GM19240 (cell line): ENCODE results near the gene DYNC1LI1.
A peak's percentile ranks its signal among the peaks of the same experiment; 100 is the strongest.
"Not testable (repeated sequence)": the region's sequence is repeated elsewhere in the genome, so short reads cannot be mapped to it uniquely, and the experiment has no call there.

Experiments used
- DNase-seq: peaks from one replicate; pipeline ENCODE4 v3.0.0; 2011; ENCODE audit warnings: low spot score; ENCODE audit not compliant: insufficient read length

DYNC1LI1 gene

DNA sequence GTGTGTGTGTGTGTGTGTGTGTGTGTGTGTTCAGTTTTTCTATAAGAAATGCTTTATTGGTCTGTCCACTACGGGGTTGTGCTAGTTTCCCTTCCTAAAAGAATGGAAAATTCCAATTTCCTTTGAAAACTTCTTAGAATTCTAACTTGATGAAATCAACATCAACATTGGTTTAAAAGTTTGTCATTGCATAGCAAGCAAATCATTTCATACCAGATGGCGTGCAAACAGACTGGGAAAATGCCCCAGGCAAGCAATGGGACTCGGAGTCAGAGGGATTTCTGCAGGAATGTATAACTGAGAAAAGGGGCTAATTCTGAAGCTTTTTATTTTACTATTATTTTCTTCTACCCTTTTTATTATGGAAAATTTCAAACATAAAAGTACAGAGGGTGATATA is 13.1 kb upstream of the DYNC1LI1 start:
- no peak for DNase-seq

DNA sequence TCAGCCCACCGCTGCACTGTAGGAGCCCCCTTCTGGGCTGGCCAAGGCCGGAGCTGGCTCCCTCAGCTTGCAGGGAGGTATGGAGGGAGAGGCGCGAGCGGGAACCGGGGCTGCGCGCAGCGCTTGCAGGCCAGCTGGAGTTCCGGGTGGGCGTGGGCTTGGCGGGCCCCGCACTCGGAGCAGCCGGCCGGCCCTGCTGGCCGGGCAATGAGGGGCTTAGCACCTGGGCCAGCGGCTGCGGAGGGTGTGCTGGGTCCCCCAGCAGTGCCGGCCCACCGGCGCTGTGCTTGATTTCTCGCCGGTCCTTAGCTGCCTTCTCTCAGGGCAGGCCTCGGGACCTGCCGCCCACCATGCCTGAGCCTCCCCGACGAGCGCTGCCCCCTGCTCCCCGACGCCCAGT is 8.0 kb upstream of the DYNC1LI1 start:
- not testable (repeated sequence) for DNase-seq

DNA sequence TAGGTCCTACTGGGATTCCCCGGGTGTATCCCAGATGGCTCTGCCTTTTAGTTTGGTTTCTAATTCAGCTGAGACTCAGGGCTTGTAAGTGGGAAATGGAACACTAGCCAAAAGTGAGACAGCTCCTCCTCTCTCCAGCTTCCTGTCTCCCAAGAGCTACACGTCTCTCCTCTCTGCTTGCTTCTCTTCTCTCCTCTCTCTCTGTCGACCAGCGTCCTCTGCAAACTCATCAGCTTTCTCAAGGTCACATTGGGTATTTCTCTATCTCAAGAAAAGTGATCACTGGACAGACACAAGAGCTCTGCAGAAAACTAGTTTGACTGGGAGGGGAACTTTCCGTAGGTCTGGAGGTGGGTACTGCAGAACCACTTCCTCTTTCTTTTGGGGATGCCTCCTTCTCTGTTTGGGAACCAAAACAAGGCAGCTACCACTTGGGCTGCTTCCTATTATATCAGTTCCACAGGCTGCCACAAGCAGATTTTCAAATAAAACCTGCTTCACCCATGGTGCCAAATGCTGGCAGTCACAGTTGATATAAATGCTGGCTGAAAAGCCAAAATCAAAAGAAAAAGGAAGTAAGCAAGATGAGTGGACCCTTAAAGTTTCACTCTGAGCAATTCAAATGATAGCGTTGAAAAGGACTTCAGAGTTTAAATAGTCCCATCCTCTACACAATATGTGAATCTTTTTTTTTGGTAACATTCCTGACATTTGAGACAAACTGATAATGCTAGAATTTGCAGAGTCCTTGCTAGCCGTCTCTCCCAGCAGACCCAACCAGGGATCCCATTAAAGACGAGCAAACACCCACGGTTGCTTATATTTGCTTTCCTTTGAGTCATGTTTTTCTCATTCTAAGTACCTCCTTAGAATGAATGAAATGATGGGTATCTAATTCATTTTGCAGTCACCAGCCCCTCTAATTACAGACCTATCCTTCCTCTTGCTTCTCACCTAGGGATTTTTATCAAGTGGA is 7.2 kb upstream of the DYNC1LI1 start:
- DNase-seq = peak; percentile 41

DNA sequence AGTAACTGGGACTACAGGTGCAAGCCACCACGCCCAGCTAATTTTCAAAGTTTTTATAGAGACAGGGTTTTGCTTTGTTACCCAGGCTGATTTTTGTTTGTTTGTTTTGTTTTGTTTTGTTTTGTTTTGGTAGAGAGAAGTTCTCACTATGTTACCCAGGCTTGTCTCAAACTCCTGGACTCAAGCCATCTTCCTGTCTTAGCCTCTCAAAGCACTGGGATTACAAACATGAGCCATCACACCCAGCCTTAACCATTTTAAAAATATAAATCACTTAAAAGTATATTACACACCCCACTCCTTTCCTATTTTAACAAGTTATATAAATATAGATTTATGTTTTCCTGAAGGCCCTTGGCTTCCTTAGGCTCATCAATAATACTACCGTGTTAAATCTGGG is 6.5 kb upstream of the DYNC1LI1 start:
- no peak for DNase-seq

DNA sequence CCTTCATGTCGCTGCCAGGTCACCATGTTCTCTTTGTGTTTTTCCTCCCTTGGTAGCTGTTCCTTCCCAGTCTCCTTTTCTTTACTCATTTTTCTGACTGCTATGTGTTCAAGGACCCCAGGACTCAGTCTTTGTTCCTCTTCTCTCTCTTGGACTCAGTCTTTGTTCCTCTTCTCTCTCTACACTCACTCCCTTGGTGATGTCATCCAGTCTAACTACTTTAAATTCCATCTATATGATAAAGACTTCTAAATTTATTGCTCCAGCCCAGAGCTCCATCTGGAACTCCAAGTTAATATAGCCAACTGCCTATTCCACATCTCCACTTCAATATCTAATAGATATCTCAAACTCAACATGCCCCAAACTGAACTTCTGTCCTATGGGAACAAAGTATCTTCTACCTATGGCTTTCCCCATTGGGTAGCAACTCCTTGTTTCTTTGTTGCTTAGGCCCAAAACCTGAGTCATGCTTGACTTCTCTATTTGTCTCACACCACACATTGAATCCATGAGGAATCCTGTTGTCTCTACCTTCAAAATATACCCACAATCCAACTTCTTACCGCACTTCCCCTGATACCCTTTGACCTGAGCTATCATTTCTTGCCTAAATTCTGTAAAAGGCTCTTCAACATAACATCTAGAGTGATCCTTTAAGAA is 4.9 kb upstream of the DYNC1LI1 start:
- no peak for DNase-seq

DNA sequence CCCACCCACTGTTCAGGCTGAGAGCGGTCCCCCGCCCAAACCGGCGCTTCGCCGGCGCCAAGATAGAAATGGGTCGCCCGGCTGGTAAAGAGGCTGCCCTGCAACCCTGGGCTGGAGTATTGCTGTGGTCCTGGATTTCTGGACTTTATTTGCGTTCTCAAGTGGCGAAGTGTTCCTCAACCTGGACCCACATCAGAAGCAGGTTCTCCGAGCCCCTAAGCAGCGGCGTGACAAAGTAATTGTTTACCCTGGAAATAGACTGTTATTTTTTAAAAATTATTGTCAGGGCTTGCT is 481 bp upstream of the DYNC1LI1 start:
- no peak for DNase-seq

DNA sequence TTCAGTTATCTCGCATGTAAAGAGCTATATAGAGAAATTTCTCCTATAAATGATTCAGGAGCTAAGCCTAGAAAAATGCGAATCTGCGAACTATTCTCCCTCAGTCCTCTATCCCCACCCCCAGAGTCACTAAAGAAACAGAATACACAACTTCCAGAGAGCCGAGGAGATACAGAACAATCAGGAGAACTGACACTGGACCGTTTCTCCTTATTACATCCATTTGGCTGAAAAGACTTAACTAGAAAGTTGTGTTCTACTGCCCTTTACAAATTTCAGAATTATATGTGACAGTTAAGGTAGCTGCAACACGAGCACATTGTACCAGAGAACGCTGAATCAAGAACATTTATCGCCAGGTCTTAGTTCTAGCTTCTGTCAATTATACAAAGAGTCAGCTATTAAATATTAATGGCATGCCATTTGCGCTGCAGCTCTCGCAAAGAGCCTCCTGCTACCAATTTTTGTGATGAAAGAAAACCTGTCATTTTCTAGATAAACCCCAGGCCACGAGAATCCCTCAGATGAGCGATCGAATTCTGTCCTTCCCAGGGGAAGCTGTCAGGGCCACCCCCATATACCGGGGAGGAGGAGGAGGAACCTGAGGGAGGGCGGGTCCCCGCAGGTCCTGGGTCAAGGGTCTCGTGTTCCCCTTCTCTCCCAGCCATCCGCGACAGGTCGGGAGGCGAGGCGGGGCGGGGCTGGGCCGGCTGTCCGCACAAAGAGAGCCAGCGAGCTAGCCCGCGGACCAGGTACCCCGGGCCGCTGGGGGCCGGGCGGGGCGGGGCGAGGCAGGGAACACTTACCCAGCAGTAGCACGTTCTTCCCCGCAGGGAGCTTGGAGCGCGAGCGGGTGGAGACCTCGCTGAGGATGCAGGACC is 878 bp downstream of the DYNC1LI1 start:
- no peak for DNase-seq

DNA sequence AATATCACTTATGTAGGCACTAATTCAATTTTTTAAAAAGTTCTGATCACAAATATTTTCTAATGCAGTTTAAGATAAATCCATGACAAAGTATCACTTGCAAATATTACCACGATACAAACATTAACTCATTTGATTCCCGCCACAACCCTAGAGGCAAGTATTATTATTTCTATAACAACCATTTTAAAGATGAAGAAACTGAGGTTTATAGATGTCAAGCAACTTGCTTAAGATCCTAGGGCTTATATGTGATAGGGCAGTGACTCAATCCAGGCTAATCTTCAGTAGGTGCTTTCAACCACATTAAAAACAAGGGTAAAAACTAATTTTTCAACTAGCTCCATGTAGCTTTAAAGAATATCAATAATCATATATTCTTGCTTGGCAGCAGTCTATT is 1.7 kb downstream of the DYNC1LI1 start:
- no peak for DNase-seq

DNA sequence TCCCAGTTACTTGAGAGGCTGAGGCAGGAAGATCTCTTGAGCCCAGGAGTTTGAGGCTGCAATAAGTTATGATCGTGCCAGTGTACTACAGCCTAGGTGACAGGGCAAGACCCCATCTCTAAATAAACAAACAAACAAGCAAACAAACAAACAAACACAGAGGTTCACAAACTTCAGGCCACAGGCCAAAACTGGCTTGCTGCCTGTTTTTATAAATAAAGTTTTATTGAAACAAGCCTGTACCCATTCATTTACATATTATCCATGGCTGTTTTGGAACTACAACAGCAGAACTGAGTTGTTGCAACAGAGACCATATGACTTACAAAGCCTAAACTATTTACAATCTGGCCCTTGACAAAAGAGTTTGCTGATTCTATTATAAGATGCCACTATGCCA is 6.5 kb downstream of the DYNC1LI1 start:
- no peak for DNase-seq

DNA sequence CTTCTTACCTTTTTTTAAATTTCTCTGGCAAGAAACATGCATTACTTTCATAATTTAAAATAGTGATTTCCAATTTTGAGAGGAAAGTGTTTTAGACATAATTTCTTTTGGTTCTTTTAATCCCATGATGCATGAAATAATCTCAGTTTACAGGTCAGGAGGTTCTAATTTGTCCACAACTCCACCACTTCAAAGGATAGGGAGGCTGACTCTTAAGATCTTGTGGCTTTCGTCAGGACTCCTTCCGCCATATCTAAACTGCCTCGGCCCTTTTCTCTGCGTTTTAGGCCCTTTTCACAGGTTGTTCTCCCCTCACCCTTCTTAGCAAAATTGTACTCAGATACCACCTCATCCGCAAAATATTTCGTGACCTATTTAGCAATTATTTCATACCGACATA is 8.0 kb downstream of the DYNC1LI1 start:
- DNase-seq = no peak

DNA sequence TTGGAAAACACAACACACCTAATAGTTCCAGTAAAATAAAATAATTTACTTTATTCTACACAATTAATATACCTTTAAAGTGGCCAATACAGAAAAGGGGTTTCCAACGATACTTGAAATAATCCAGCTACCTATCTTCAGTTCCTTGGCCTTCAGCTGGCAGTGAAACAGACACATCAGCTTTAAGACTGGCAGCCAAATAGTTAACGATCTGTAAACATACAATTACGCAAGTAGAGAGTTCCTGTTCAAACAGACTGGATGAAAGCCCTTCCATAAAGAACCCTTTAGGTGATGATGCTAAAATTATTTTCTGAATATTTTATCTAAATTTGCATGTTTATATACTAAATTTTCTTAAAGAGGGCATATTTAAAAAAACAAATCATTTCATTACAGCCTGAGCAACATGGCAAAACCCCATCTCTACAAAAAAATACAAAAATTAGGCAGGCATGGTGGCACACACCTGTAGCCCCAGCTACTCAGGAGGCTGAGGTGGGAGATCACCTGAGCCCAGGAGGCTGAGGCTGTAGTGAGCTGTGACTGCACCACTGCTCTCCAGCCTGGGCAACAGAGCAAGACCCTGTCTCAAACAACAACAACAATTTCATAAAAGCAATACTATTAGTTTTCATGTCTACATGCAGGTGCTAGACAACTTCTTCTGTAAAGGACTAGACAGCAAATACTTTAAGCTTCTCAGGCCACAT is 12.9 kb downstream of the DYNC1LI1 start:
- no peak for DNase-seq

DNA sequence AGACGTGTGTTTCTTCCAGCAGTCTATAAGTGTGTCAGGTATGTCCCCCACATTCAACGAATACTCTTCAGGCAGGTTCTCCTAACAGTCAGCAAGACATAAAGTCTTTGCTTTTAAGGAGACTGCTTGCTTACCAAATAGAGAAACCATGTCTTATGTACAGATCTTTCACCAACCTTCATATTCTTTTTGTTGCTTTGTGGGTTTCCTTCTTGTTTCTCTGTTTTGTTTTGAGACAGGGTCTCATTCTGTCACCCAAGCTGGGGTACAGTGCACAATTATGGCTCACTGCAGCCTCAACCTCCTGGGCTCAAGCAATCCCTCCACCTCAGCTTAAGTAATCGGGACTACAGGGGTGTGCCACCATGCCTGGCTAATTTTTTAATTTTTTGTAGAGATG is 14.3 kb downstream of the DYNC1LI1 start:
- DNase-seq = no peak

DNA sequence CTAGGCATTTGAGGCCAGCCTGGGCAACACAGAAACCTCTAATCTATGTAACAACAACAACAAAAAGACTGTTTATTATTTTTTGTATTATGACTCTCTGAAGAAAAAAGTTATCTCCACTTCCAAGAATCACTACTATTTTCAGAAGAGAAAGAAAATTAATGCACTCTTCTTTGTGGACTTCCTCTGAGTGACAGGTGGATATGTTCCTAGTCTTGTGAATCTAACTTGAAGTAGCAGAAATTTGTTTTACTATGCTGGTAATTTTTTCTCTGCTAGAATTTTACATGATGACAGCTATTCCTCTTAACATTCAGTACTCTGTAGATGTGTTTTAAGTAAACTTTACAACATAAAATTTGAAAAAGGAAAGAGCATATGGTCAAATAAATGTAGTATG is 16.7 kb downstream of the DYNC1LI1 start:
- no peak for DNase-seq

DNA sequence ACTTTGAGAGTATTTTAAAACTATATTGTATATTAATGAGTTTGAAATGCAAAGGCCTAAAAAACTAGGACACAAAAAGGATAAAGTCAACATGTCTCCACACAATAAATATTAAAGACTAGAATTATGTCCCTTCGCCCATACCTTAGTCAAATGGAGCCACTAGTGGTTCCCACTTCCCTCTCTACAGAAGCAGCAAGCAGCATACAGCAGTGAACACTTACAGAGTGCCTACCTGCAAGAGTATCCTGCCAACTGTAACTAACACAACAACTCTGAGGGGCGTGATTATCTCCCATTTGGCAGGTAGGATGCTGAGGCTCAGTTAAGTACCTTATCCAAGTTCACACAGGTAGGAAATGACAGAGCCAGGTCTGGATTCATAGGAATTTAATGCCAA is 17.2 kb downstream of the DYNC1LI1 start:
- no peak for DNase-seq

DNA sequence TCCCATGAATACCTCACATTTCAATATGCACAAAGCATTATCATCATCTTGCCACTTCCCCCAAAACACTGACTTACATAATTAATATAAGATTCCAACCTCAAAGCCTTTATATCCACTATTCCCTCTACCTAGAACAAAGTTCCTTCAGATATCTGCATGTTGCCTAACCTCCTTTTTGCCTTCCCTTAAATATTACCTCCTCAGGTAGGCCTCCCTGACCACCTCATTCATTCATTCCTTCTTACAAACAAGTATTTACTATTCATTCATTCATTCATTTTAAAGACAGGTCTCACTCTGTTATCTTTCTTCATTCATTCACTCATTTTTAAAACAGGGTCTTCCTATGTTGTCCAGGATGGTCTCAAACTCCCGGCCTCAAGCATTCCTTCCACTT is 18.6 kb downstream of the DYNC1LI1 start:
- no peak for DNase-seq

DNA sequence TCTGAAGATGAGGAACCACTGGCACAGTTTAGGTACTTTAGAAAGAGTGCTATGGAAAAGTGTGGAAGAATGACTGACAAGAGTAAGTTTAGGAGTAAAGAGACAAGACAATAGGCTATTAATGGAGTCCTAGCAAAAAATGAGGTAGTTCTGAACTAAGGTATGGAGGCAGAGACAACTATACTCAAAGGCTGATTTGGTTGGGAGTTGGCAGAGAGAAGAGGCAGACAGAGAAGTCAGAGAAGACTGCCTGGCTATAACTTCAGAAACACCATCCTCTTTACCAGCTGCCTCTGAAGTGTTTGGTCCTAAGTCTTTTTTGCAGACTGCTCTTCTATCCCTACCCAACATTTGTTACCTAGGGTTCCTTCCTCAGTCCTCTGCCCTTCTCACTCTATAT is 19.2 kb downstream of the DYNC1LI1 start:
- DNase-seq = no peak

DNA sequence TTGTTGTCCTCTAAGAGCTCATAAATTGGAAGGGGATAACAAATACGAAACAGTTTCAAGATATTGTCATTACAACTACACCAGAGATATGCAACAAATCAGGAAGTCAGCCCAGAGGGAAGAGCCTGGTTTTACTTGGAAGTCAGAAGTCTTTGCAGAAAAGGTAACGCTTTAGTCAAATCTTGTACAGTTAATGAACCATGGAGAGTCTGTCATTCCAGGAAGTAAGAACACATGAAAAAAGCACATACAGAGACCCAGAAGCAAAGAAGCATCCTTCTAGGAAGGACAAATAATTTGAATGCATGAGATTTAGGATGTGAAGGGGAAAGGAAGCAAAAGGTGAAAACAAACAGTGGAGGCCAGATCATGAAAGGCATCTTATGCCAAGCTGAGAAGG is 19.6 kb downstream of the DYNC1LI1 start:
- DNase-seq = no peak

DNA sequence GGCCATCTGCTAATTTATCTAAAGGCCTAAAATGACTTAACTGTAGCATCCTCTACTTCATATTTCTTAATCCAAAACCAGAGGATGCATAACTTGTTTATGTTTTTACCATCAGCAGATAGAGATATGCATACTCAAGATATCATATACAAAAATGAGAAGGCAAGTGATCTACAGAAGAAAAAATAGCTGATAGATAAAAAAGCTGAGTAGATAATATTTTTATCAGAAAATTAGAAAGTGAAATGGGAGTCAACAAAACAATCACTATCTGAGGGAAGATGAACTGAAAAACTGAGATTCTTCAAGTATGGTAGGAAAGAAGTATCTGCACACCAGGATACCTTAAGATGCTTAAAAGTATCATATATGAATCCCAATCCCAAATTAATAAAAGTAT is 25.4 kb downstream of the DYNC1LI1 start:
- no peak for DNase-seq

DNA sequence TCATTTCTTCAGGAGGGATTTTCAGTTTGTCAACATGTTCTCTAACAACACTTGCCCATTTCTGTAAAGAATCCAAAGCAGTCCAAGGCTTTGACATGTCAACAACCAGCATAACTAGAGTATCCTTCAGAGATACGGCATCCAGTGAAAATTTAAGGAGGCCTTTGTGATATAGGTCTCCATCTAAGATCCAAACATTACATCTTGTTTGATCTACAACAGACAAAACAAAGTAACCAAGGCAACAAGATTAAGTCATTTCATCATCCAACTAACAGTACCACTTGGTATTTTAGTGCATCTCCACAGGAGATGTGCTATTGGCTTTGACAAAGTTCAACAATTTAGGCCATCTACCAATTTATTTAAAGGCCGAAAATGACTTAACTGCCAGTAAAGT is 25.8 kb downstream of the DYNC1LI1 start:
- no peak for DNase-seq

DNA sequence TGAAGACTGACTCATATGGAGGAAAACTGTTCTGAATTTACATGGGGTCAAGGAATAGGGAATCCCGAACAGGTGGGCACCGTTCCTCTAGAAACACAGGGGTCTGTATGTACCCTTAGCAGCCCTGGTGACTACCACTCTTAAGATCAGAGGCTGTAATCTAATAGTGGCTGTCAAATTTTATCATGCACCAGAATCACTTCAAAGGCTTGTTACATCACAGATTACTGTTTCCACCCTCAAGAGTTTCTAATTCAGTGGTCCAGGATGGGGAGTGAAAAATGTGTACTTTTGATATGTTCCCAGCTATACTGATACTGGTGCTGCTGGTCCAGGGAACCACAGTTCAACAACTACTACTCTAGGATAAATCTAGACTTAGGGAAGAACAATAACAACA is 27.9 kb downstream of the DYNC1LI1 start:
- DNase-seq = no peak

DNA sequence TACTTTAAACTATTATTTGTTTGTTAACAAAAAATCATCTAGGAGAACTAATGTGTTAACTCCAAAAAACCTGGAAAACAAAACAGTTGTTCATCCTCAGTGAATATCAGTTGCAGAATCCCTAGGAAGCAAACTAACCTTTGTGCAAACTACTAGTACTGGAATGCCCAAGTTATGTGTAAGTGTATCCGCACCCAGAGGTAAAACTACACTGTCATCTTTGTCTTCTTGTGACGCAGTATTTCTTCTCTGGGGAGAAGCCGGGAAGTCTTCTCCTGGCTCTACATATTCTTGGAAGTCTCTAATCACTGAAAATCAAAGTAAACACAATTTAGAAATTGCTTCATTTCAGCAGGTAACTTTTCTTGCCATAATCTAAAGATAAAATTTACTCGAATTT is 29.8 kb downstream of the DYNC1LI1 start:
- no peak for DNase-seq
